H1 (cell line): ENCODE data around the gene ARHGAP6. TPM values are rescaled to one million over a fixed set of nuclear protein-coding genes. Genes with fewer than 3 reads are reported as not detected.

Experiments used
- CTCF ChIA-PET: fragments of 300-600 bp; sonication (Branson Sonifier 250); formaldehyde crosslinking; loops from one replicate; lab custom pipeline; 2021; ENCODE audit not compliant: partially characterized antibody; lab: Charles Lee
- POLR2A ChIA-PET: fragments of 300-600 bp; sonication (Branson Sonifier 250); formaldehyde crosslinking; loops from one replicate; lab custom pipeline; 2021; ENCODE audit warnings: inconsistent platforms; ENCODE audit not compliant: partially characterized antibody; lab: Charles Lee
- DNase-seq, 2 experiments: peaks; one replicate each; pipeline versions ENCODE4 v3.0.0 to v3.0.0-alpha.2; 2010 to 2022; ENCODE audit warnings: low spot score in 2 of 2, low read depth in 1 of 2, mixed read lengths in 1 of 2
- FAIRE-seq: peaks from 2 replicates; lab custom pipeline; 2011; peaks lifted over from hg19 to GRCh38; lab: Jason Lieb, UNC
- H2AFZ ChIP-seq: 2 replicates; pipeline ENCODE4 v1.8.1; 2012; ENCODE audit warnings: low read length, inconsistent platforms
- H2AK5ac ChIP-seq: 2 replicates; pipeline ENCODE4 v1.6.1; 2013; ENCODE audit warnings: low read depth, low read length
- H2BK120ac ChIP-seq: replicated peaks from 2 replicates; pipeline ENCODE3; 2013; ENCODE audit warnings: low read depth, low read length, inconsistent platforms
- H2BK12ac ChIP-seq: 2 replicates; pipeline ENCODE4 v1.6.1; 2013; ENCODE audit warnings: low read depth, low read length
- H2BK15ac ChIP-seq: 2 replicates; pipeline ENCODE4 v1.6.1; 2013; ENCODE audit warnings: low read length
- H2BK20ac ChIP-seq: 2 replicates; pipeline ENCODE4 v1.6.1; 2013; ENCODE audit warnings: low read length
- H2BK5ac ChIP-seq: 2 replicates; pipeline ENCODE4 v1.6.1; 2013; ENCODE audit warnings: low read depth, low read length
- H3K14ac ChIP-seq: 2 replicates; pipeline ENCODE4 v1.6.1; 2013; ENCODE audit warnings: inconsistent platforms; ENCODE audit not compliant: insufficient read length
- H3K18ac ChIP-seq: 2 replicates; pipeline ENCODE4 v1.6.1; 2013; ENCODE audit warnings: low read length; ENCODE audit errors: extremely low read depth
- H3K23ac ChIP-seq: 2 replicates; pipeline ENCODE4 v1.6.1; 2013; ENCODE audit warnings: inconsistent platforms; ENCODE audit not compliant: insufficient read length
- H3K23me2 ChIP-seq: 2 replicates; pipeline ENCODE4 v1.6.1; 2013; ENCODE audit warnings: low read depth, low read length
- H3K27ac ChIP-seq: 2 replicates; pipeline ENCODE4 v1.6.1; 2011; ENCODE audit warnings: low read depth, low read length, inconsistent platforms
- H3K27me3 ChIP-seq, 4 experiments: replicated peaks in 1 of 4; 1 replicate in 1 of 4; 2 replicates in 3 of 4; pipeline versions ENCODE4 v1.6.1 to v1.8.1; 2011 to 2013; ENCODE audit warnings: low read length in 3 of 4, mild to moderate bottlenecking in 3 of 4, inconsistent platforms in 2 of 4, mixed read lengths in 2 of 4, moderate library complexity in 1 of 4; ENCODE audit not compliant: control insufficient read depth in 3 of 4, insufficient read depth in 3 of 4; ENCODE audit errors: extremely low read depth in 1 of 4
- H3K36me3 ChIP-seq, 4 experiments: 2 replicates each; pipeline versions ENCODE4 v1.6.1 to v1.8.1; 2011 to 2013; ENCODE audit warnings: mild to moderate bottlenecking in 4 of 4, low read length in 3 of 4, moderate library complexity in 2 of 4, control low read depth in 1 of 4, inconsistent platforms in 1 of 4; ENCODE audit not compliant: insufficient read depth in 4 of 4, control insufficient read depth in 2 of 4
- H3K4ac ChIP-seq: replicated peaks from 2 replicates; pipeline ENCODE3; 2013; ENCODE audit warnings: low read length, low read depth, mixed read lengths, inconsistent platforms; ENCODE audit not compliant: insufficient read length
- H3K4me1 ChIP-seq, 4 experiments: replicated peaks in 1 of 4; 1 replicate in 1 of 4; 2 replicates in 3 of 4; pipeline versions ENCODE4 v1.6.1 to v1.8.1; 2011 to 2013; ENCODE audit warnings: low read length in 3 of 4, inconsistent platforms in 2 of 4, mixed read lengths in 1 of 4; ENCODE audit not compliant: insufficient read depth in 4 of 4, control insufficient read depth in 3 of 4
- H3K4me2 ChIP-seq, 2 experiments: 2 replicates each; pipeline versions ENCODE4 v1.6.1 to v1.8.1; 2011 to 2013; ENCODE audit warnings: low read depth in 2 of 2, low read length in 2 of 2, control low read depth in 1 of 2, inconsistent platforms in 1 of 2, mild to moderate bottlenecking in 1 of 2; ENCODE audit not compliant: insufficient read depth in 1 of 2
- H3K4me3 ChIP-seq, 4 experiments: fragments of 200-600, 300-600 bp in 1 of 4; sonication (generic), shearing (Covaris generic), sonication (Bioruptor Twin) in 1 of 4; 2 replicates each; pipeline versions ENCODE4 v1.5.1 to v1.8.1; 2011 to 2016; ENCODE audit warnings: low read length in 4 of 4, low read depth in 3 of 4, control low read depth in 2 of 4, inconsistent platforms in 2 of 4, mild to moderate bottlenecking in 2 of 4, mixed read lengths in 1 of 4, moderate library complexity in 1 of 4; ENCODE audit not compliant: insufficient read depth in 2 of 4; ENCODE audit errors: extremely low read depth in 1 of 4
- H3K56ac ChIP-seq: replicated peaks from 2 replicates; pipeline ENCODE3; 2013; ENCODE audit warnings: low read depth, mild to moderate bottlenecking, mixed read lengths, low read length, inconsistent platforms; ENCODE audit not compliant: insufficient read length
- H3K79me1 ChIP-seq: 2 replicates; pipeline ENCODE4 v1.6.1; 2013; ENCODE audit warnings: low read depth, low read length, control low read depth
- H3K79me2 ChIP-seq, 2 experiments: 2 replicates each; pipeline versions ENCODE4 v1.6.1 to v1.8.1; 2012 to 2013; ENCODE audit warnings: low read length in 2 of 2, mild to moderate bottlenecking in 2 of 2, inconsistent platforms in 1 of 2; ENCODE audit not compliant: insufficient read depth in 2 of 2, control insufficient read depth in 1 of 2
- H3K9ac ChIP-seq, 4 experiments: replicated peaks in 1 of 4; 1 replicate in 1 of 4; 2 replicates in 3 of 4; pipeline versions ENCODE4 v1.6.1 to v1.8.1; 2011 to 2013; ENCODE audit warnings: low read depth in 3 of 4, low read length in 3 of 4, control low read depth in 2 of 4, mild to moderate bottlenecking in 2 of 4, moderate library complexity in 2 of 4, inconsistent platforms in 1 of 4; ENCODE audit errors: extremely low read depth in 1 of 4
- H3K9me3 ChIP-seq, 2 experiments: 2 replicates each; pipeline versions ENCODE4 v1.6.1 to v1.8.1; 2012 to 2013; ENCODE audit warnings: mild to moderate bottlenecking in 2 of 2, moderate library complexity in 2 of 2, control low read depth in 1 of 2, inconsistent platforms in 1 of 2, low read depth in 1 of 2, low read length in 1 of 2, mixed read lengths in 1 of 2; ENCODE audit not compliant: insufficient read depth in 2 of 2
- H4K20me1 ChIP-seq, 2 experiments: replicated peaks in 1 of 2; 2 replicates each; pipeline versions ENCODE3 to v1.8.1; 2011 to 2013; ENCODE audit warnings: inconsistent platforms in 2 of 2, low read length in 2 of 2, mild to moderate bottlenecking in 1 of 2; ENCODE audit not compliant: insufficient read depth in 2 of 2, control insufficient read depth in 1 of 2
- H4K5ac ChIP-seq: 2 replicates; pipeline ENCODE4 v1.6.1; 2013; ENCODE audit warnings: low read length, low read depth, mixed read lengths, inconsistent platforms; ENCODE audit not compliant: insufficient read length
- H4K8ac ChIP-seq: 2 replicates; pipeline ENCODE4 v1.8.0; 2013; ENCODE audit warnings: mild to moderate bottlenecking, moderate library complexity, low read length, inconsistent platforms; ENCODE audit not compliant: insufficient read depth; ENCODE audit errors: extremely low read depth
- H4K91ac ChIP-seq: replicated peaks from 2 replicates; pipeline ENCODE3; 2013; ENCODE audit warnings: low read length, mixed read lengths, inconsistent platforms; ENCODE audit not compliant: insufficient read length
- ATF3 ChIP-seq: IDR thresholded peaks from 2 replicates; pipeline ENCODE4 v1.6.1; 2011; ENCODE audit warnings: low read depth, mild to moderate bottlenecking, low read length; ENCODE audit not compliant: insufficient read depth
- CTCF ChIP-seq, 3 experiments: IDR thresholded peaks; 1 replicate in 2 of 3; 2 replicates in 1 of 3; pipeline versions ENCODE4 v1.5.1 to v1.6.1; 2011; ENCODE audit warnings: low read length in 3 of 3, mild to moderate bottlenecking in 3 of 3, inconsistent platforms in 2 of 3, low read depth in 1 of 3, moderate library complexity in 1 of 3; ENCODE audit not compliant: insufficient read depth in 1 of 3; ENCODE audit errors: control extremely low read depth in 1 of 3
- KDM1A ChIP-seq: fragments of 200-600, 300-600 bp; sonication (generic); IDR thresholded peaks from 2 replicates; pipeline ENCODE4 v1.7.1; 2016; ENCODE audit warnings: mild to moderate bottlenecking, low read length, borderline replicate concordance
- RFX5 ChIP-seq: IDR thresholded peaks from 2 replicates; pipeline ENCODE4 v1.6.1; 2011; ENCODE audit warnings: low read depth, low read length, improper control_type of control experiment, borderline replicate concordance
- SIRT6 ChIP-seq: IDR thresholded peaks from one replicate; pipeline ENCODE4 v1.7.1; 2012; ENCODE audit warnings: low read length, inconsistent platforms
- WGBS, 2 experiments: shearing (Covaris generic) in 1 of 2; methylation state at CpG; one replicate each; pipeline versions ENCODE4 v1.1.6 to v1.1.7; 2013 to 2015; ENCODE audit warnings: low lambda C conversion rate in 2 of 2, mixed read lengths in 2 of 2, inconsistent platforms in 1 of 2, low coverage in 1 of 2, missing lambda C conversion rate in 1 of 2; ENCODE audit not compliant: insufficient replicate concordance in 2 of 2, insufficient coverage in 1 of 2, insufficient read length in 1 of 2; ENCODE audit errors: extremely low coverage in 1 of 2, missing lambda C conversion rate in 1 of 2; 5-methylcytosine and 5-hydroxymethylcytosine counted together
- polyA plus RNA-seq, 7 experiments: library from polyadenylated mRNA; depleted of rRNA in 3 of 7; stranded (reverse) in 5 of 7; unstranded in 2 of 7; fragments of >200 nt in 5 of 7; fragments of 200-250 nt in 2 of 7; gene quantifications; 1 replicate in 5 of 7; 2 replicates in 1 of 7; 4 replicates in 1 of 7; pipeline versions ENCODE4 v1.2.1 to v1.2.3, GENCODE V29; 2011 to 2013; ENCODE audit warnings: missing spikeins in 2 of 7, mixed read lengths in 2 of 7
- total RNA-seq: library from RNA; stranded (reverse); fragmentation: NEBNext Ultra II Directional; extraction: Animal tissue kit (Norgen Biotek cat#: 25700); gene quantifications from 2 replicates; pipeline ENCODE4 v1.2.1, GENCODE V29; 2021

Gene ARHGAP6
- total and polyA plus RNA-seq, 2 of the 8 experiments (the other 6 are each of a cell fraction or from before 2014, with no cell fraction given): 0.35 to 0.82 TPM

GRCh38 chrX:11647138-11647537, 18.6 kb downstream of the ARHGAP6 start:
- no peak overlapping the region for H3K4me2 ChIP-seq
- no peak overlapping the region for H4K91ac ChIP-seq
- H3K23me2 ChIP-seq: no peaks in the 10 kb centered on the region
- 77% methylated on average over 3 of the region's 3 CpGs; no CpG with 5 or more reads in 1 of the 2 experiments for WGBS, 2 experiments
- H4K8ac ChIP-seq: no peak overlapping the region
- no peak overlapping the region for H2BK20ac ChIP-seq
- no peaks in the 10 kb centered on the region for H3K79me2 ChIP-seq
- no peak overlapping the region for H3K9ac ChIP-seq
- no peaks in the 10 kb centered on the region for H4K20me1 ChIP-seq
- no peak overlapping the region for H2AFZ ChIP-seq
- DNase-seq (no peak), FAIRE-seq (no peak)
- H3K4ac ChIP-seq: no peak overlapping the region
- no peak overlapping the region for H2BK15ac ChIP-seq
- no peak overlapping the region for H4K5ac ChIP-seq
- no peak overlapping the region for H2AK5ac ChIP-seq
- H2BK12ac ChIP-seq: no peak overlapping the region
- no peak overlapping the region for H3K27ac ChIP-seq
- H3K36me3 ChIP-seq: no peaks in the 10 kb centered on the region
- no peak overlapping the region for H3K23ac ChIP-seq
- no peak overlapping the region for H3K14ac ChIP-seq
- H2BK5ac ChIP-seq: no peak overlapping the region
- ChIA-PET CTCF (no interaction called here), POLR2A (no interaction called here)
- no peak overlapping the region for H3K4me3 ChIP-seq
- TF ChIP-seq ATF3 (no peak), SIRT6 (no peak), KDM1A (no peak), RFX5 (no peak), CTCF (IDR thresholded peaks at IDR 0.05; ENCODE audit: control extremely low read depth in 1 of 3, insufficient read depth in 1 of 3, low read depth in 1 of 3, low read length in 3 of 3) (no peak)
- H3K27me3 ChIP-seq: no peaks in the 10 kb centered on the region
- no peaks in the 10 kb centered on the region for H3K79me1 ChIP-seq
- H3K9me3 ChIP-seq: no peaks in the 10 kb centered on the region
- no peak overlapping the region for H2BK120ac ChIP-seq
- H3K18ac ChIP-seq: no peak overlapping the region
- no peak overlapping the region for H3K56ac ChIP-seq
- no peaks in the 10 kb centered on the region for H3K4me1 ChIP-seq
